ENCODE results near the gene RPL37.

RPL37 gene

DNA sequence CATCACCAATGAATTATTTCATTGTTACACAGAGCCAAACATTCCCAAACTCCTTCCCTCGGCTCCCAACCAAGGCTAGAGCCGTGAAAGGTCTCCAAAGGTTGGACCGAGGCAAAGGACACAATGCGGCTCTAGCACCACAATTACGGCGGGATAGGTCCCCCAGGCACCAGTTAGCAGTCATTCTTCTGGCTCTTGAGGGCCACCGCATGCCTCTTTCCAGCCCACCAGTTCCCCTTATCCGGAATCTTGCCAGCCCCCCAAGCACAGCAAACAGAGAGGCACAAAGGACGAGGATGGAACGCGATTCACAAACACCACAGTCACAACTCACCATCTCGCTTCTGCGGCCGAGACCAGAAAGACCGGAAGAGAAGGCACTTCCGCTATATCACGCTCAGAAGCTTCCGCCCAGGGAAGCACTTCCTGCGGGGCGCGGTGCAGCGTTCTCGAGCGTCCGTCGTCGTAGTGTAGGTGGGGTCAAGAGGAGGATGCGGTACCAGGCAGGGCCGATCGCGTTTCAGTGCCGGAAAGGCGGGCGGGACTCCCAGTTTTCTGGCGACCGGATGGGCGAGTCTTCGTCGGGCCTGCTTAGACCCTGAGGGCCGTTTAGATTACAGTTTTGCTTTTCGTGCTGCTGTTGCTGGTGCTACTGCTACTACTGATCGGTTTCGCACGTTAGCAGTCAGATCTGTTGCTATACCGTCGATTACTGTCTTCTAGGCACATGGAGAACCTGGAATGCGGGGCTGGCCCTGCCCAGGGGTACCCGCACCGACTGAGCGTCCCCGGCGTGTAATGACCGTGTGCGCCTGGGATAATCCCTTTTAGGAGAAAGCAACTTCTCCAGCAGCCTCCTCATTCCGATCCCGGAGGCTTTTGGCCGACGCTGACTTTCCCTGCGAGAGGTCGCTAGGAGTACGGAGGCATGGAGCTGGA is at the start of gene RPL37 (continued):
- TF ChIP-seq, protein P1, sequence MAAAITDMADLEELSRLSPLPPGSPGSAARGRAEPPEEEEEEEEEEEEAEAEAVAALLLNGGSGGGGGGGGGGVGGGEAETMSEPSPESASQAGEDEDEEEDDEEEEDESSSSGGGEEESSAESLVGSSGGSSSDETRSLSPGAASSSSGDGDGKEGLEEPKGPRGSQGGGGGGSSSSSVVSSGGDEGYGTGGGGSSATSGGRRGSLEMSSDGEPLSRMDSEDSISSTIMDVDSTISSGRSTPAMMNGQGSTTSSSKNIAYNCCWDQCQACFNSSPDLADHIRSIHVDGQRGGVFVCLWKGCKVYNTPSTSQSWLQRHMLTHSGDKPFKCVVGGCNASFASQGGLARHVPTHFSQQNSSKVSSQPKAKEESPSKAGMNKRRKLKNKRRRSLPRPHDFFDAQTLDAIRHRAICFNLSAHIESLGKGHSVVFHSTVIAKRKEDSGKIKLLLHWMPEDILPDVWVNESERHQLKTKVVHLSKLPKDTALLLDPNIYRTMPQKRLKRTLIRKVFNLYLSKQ (tag by site-specific recombination; IDR thresholded peaks at IDR 0.05; ENCODE audit: borderline replicate concordance): peak; percentile 24; the same call in 1 of the 2 replicates
- TF ChIP-seq ZNF404 (tag by site-specific recombination; IDR thresholded peaks at IDR 0.05) (no peak), ZNF654 (tag by site-specific recombination; IDR thresholded peaks at IDR 0.05; ENCODE audit: low read depth) (peak; percentile 17; the same call in 1 of the 2 replicates), ZSCAN23 (tag by site-specific recombination; IDR thresholded peaks at IDR 0.05) (no peak; the same call in none of the 2 replicates), BCL11B (tag by site-specific recombination; IDR thresholded peaks at IDR 0.05; ENCODE audit: low read depth) (peak; percentile 74), HOXA7 (CRISPR knock-in tag; IDR thresholded peaks at IDR 0.05; ENCODE audit: borderline replicate concordance) (no peak), ZNF48 (tag by site-specific recombination; IDR thresholded peaks at IDR 0.05) (no peak), GLIS2 (tag by site-specific recombination; IDR thresholded peaks at IDR 0.05) (peak; percentile 79), ZNF174 (tag by site-specific recombination; IDR thresholded peaks at IDR 0.05) (no peak), ZBTB20 (tag by site-specific recombination; IDR thresholded peaks at IDR 0.05) (peak; percentile 74; the same call in 1 of the 2 replicates), ZNF747 (tag by site-specific recombination; IDR thresholded peaks at IDR 0.05) (no peak), ZSCAN4 (tag by site-specific recombination; IDR thresholded peaks at IDR 0.05) (peak; percentile 72), ZNF510 (tag by site-specific recombination; IDR thresholded peaks at IDR 0.05; ENCODE audit: insufficient replicate concordance) (peak; percentile 33), ZNF214 (tag by site-specific recombination; IDR thresholded peaks at IDR 0.05; ENCODE audit: borderline replicate concordance) (no peak), ZNF302 (tag by site-specific recombination; IDR thresholded peaks at IDR 0.05; ENCODE audit: low read depth) (0 out of 2 replicates have a peak, but pooled peaks have one; percentile 52), KLF17 (tag by site-specific recombination; IDR thresholded peaks at IDR 0.05) (peak; percentile 98), SCRT2 (tag by site-specific recombination; IDR thresholded peaks at IDR 0.05) (peak; percentile 67; the same call in 1 of the 2 replicates), ZBTB17 (tag by site-specific recombination; IDR thresholded peaks at IDR 0.05) (peak; percentile 97), ZNF473 (tag by site-specific recombination; IDR thresholded peaks at IDR 0.05) (no peak), ZNF274 (IDR thresholded peaks at IDR 0.05; ENCODE audit: low read length) (no peak), ZNF274 (tag by site-specific recombination; IDR thresholded peaks at IDR 0.05; ENCODE audit: borderline replicate concordance) (no peak), INSM2 (tag by site-specific recombination; IDR thresholded peaks at IDR 0.05) (peak; percentile 91)
- TF ChIP-seq, protein P2, sequence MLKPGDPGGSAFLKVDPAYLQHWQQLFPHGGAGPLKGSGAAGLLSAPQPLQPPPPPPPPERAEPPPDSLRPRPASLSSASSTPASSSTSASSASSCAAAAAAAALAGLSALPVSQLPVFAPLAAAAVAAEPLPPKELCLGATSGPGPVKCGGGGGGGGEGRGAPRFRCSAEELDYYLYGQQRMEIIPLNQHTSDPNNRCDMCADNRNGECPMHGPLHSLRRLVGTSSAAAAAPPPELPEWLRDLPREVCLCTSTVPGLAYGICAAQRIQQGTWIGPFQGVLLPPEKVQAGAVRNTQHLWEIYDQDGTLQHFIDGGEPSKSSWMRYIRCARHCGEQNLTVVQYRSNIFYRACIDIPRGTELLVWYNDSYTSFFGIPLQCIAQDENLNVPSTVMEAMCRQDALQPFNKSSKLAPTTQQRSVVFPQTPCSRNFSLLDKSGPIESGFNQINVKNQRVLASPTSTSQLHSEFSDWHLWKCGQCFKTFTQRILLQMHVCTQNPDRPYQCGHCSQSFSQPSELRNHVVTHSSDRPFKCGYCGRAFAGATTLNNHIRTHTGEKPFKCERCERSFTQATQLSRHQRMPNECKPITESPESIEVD (tag by site-specific recombination; IDR thresholded peaks at IDR 0.05): no peak; the same call in 1 of the 2 replicates
- TF ChIP-seq, protein P3, sequence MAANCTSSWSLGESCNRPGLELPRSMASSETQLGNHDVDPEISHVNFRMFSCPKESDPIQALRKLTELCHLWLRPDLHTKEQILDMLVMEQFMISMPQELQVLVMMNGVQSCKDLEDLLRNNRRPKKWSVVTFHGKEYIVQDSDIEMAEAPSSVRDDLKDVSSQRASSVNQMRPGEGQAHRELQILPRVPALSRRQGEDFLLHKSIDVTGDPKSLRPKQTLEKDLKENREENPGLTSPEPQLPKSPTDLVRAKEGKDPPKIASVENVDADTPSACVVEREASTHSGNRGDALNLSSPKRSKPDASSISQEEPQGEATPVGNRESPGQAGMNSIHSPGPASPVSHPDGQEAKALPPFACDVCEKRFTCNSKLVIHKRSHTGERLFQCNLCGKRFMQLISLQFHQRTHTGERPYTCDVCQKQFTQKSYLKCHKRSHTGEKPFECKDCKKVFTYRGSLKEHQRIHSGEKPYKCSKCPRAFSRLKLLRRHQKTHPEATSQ (tag by site-specific recombination; IDR thresholded peaks at IDR 0.05): peak; percentile 100
- TF ChIP-seq, protein P4, sequence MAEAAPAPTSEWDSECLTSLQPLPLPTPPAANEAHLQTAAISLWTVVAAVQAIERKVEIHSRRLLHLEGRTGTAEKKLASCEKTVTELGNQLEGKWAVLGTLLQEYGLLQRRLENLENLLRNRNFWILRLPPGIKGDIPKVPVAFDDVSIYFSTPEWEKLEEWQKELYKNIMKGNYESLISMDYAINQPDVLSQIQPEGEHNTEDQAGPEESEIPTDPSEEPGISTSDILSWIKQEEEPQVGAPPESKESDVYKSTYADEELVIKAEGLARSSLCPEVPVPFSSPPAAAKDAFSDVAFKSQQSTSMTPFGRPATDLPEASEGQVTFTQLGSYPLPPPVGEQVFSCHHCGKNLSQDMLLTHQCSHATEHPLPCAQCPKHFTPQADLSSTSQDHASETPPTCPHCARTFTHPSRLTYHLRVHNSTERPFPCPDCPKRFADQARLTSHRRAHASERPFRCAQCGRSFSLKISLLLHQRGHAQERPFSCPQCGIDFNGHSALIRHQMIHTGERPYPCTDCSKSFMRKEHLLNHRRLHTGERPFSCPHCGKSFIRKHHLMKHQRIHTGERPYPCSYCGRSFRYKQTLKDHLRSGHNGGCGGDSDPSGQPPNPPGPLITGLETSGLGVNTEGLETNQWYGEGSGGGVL (tag by site-specific recombination; IDR thresholded peaks at IDR 0.05): no peak

All from HEK293 (cell line).